AG10803 (cell line): ENCODE measurements around the gene RAD51B.
A peak's percentile ranks its signal among the peaks of the same experiment; 100 is the strongest.

Source experiments
- DNase-seq: peaks from one replicate; pipeline ENCODE4 v3.0.0; 2010; ENCODE audit warnings: low read depth
- H3K4me3 ChIP-seq: 2 replicates; pipeline ENCODE4 v1.5.1; 2011; ENCODE audit warnings: mild to moderate bottlenecking, low read length, control low read depth
- CTCF ChIP-seq: conservative IDR thresholded peaks from 2 replicates; pipeline ENCODE4 v1.5.1; 2011; ENCODE audit warnings: mild to moderate bottlenecking, low read length, control low read depth, inconsistent platforms

Gene RAD51B

DNA sequence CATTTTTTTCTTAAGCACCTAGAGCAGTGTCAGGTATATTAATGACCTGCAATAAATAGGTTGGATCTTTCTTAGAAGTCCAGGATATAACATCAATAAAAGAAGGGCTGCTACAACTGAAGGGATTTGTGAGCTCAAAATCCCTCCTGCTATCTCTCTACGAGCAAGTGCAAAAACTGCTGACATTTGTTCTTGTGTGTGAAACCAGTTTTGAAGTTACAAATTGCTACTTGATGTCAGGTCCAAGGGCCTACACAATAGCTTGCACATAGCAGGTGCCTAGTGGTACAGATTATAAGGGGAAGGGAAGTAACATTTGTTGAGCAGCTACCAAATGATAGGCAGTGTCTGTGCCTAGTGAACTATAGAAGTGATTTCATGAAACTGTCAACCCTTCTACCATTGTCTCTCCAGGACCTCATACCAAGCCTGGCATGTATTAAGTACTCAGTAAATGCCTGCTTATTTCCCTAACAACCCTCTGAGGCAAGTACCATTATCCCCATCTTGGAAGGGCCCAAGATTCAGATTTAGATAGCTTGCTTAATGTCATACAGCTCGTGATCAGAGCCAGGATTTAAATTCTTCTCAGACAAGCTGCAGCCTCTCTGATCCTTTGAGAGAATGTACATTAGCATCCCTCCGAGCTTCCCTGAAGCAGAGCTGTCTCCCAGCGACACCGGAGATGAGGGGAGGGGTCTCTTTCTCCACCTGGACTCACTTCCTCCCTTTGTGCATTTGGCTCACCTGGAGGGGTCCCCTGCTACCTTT, 673.0 kb downstream of the RAD51B start:
- DNase-seq, result no peak
- no peak overlapping the region for H3K4me3 ChIP-seq
- no peak for TF ChIP-seq CTCF

GRCh38 chr14:68493152-68493911, 673.8 kb downstream of the RAD51B start:
- no peak for DNase-seq
- no peak for TF ChIP-seq CTCF
- no peak overlapping the region for H3K4me3 ChIP-seq

DNA sequence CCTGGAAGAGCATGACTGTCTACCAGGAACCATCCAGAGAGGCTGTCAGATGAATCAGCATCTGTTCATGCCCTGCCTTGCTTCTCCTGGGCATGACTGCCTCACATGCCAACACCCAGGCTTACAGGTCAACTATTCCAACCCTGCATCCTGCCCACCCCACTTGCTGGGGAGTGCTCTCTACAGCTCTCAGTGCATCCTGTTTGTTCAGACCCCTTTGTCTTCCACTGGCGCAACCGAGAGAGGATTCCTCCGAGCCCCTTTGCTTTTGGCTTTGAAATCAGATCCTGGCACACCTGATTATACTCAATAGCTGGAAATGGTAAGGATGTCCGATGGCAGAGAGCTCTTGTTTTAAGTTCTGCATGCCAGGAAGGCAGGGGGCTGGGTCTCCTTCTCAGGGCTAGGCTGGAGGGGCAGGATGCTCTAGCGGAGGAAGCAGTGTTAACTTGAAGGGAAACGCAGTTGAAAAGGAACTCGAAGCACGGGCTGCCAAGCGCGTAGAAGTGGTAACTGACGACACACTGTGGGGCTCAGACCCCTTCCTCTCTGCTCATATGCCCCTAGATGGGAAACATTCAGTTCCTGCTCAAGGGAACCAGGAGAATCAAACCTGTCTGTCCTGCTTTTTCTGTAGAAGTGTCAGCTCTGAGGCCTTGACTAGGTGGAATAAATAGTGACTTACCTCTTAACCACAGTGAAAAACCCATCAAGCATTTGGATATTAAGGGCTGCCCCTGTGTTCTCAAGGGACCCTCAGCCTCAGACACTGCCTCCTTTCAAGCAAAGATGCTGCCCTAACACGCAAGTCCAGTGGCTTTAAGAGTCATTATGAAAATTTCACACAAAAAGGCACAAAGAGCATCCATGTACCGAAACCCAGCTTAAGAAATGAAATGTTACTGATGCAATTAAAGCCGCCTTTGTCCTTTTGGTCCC, 675.8 kb downstream of the RAD51B start:
- no peak for DNase-seq
- no peak overlapping the region for H3K4me3 ChIP-seq
- TF ChIP-seq CTCF, result no peak

DNA sequence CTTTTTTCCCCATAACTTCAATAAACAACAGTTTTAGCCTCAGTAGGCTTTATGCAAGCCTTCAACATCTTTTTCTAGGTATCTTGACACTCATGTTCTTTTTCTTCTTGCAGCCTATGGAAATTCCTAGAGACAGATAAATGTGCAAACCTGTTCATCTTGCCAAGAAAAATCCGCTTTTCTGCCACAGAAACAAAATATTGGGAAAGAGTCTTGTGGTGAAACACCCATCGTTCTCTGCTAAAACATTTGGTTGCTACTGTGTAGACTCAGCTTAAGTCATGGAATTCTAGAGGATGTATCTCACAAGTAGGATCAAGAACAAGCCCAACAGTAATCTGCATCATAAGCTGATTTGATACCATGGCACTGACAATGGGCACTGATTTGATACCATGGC, 677.4 kb downstream of the RAD51B start:
- TF ChIP-seq CTCF, result no peak
- H3K4me3 ChIP-seq, result no peak overlapping the region
- DNase-seq, result peak; percentile 49

DNA sequence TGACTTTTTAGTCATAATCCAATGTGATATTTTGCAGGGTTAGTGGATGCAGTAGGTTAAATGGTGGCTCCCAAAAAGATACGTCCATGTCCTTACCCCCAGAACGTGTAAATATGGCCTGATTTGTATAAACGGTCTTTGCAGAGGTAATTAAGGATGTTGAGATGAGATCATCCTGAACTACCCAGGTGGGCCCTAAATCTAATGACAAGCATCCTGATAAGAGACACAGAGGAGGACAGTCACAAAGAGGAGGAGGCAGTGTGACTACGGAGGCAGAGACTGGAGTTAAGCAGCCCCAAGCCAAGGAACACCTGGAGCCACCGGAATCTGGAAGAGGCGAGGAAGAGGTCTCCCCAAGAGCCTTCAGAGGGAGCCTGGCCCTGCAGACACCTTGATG, 679.9 kb downstream of the RAD51B start:
- no peak for DNase-seq
- no peak overlapping the region for H3K4me3 ChIP-seq
- no peak for TF ChIP-seq CTCF

DNA sequence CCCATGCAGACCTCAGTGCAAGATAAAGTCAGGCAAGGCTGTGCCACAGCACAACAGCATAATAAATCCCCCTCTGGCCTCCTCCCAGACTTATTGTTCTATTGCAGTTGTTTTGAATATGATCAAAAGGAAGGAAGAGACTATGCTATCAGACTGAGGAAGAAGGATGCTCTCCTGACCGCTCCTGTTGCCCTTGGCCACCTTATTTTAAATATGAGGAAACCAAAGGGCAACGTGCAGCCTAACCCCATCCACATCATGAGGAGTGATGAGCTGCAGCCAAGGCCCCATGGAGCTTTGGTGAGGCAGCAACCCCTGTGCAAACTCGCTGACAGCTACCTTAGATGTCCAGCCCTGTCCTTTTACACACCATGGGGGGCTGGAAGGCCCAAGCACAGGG, 681.6 kb downstream of the RAD51B start:
- DNase-seq, result no peak
- no peak overlapping the region for H3K4me3 ChIP-seq
- TF ChIP-seq CTCF, result no peak
